Activated CD8-positive, alpha-beta memory T cell treated with anti-CD3 and anti-CD28 coated beads for 36 hours (primary cell): Measurements from ENCODE around the gene SLC24A3. TPM values are rescaled to one million over a fixed set of nuclear protein-coding genes. Genes with fewer than 3 reads are reported as not detected.

Experiments
- CTCF ChIA-PET: fragments of 350-600 bp; sonication (Branson Sonifier 250); formaldehyde crosslinking; loops from one replicate; lab custom pipeline; 2021; ENCODE audit warnings: antibody characterized with exemption; lab: Charles Lee
- POLR2A ChIA-PET: fragments of 350-600 bp; sonication (Branson Sonifier 250); formaldehyde crosslinking; loops from one replicate; lab custom pipeline; 2021; ENCODE audit warnings: antibody characterized with exemption; lab: Charles Lee
- total RNA-seq, 2 experiments: library from RNA; stranded (reverse); gene quantifications; one replicate each; pipeline ENCODE4 v1.2.3, GENCODE V29; 2021

SLC24A3 gene
- total RNA-seq, 2 experiments from 2014 or later = not detected

- ChIA-PET POLR2A (no interaction called here), CTCF (no interaction called here)
Measured at GRCh38 chr20:19232997-19233794, 20.8 kb downstream of the SLC24A3 start.

GRCh38 chr20:19236371-19237055 is 24.1 kb downstream of the SLC24A3 start:
- POLR2A ChIA-PET = no interaction called here
- CTCF ChIA-PET = no interaction called here

DNA sequence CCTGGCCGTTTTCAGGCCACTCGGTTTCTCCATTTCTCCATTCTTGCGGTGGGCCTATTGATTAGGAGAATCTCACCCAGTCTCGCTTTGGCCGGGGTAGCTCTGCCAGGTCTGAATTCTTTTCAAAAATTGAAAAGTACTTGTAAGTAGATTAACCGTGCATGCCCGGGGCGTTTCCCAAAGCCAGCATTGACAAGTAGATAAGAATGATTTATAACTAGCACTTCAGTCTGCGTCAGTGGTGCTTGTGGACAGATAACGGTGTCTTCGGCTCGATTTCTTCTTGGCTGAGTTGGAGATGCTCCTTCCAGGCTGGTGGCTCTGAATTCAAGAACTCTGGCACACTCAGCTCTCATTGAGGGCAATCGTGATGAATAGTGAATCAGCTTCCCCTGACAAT is 29.0 kb downstream of the SLC24A3 start:
- CTCF ChIA-PET = no interaction called here
- POLR2A ChIA-PET = no interaction called here

- ChIA-PET CTCF (no interaction called here), POLR2A (no interaction called here)
Measured at GRCh38 chr20:19244291-19244690, 31.8 kb downstream of the SLC24A3 start.

- ChIA-PET CTCF (no interaction called here), POLR2A (no interaction called here)
Measured at GRCh38 chr20:19249106-19249879, 36.9 kb downstream of the SLC24A3 start.

DNA sequence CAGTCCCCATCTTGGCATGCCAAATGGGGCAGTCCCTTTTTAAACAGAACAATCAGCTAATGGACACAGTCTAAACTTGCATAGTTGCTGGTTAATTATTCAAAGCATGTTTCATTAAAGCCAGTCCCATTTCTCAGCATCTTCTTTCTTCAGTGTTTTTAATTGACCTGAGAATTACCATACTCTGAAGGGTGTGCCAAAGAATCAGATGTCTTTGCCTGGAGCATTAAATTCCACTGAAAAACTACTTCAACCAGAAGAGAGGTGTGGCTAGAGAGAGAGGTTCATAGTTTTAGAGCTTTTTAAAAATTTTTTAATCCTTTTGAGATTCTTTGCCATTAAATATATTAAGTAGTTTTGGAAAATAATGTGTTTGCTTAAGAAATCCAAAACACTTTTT is 37.9 kb downstream of the SLC24A3 start:
- POLR2A ChIA-PET = no interaction called here
- CTCF ChIA-PET = no interaction called here

GRCh38 chr20:19251506-19251905 is 39.1 kb downstream of the SLC24A3 start:
- POLR2A ChIA-PET = no interaction called here
- CTCF ChIA-PET = no interaction called here

GRCh38 chr20:19251958-19252357 is 39.5 kb downstream of the SLC24A3 start:
- ChIA-PET CTCF (interaction anchor here (0.7 kb wide), 1 partner anchor 233 kb away, joined by 3 read pairs; no protein-coding TSS in a partner anchor), POLR2A (no interaction called here)

DNA sequence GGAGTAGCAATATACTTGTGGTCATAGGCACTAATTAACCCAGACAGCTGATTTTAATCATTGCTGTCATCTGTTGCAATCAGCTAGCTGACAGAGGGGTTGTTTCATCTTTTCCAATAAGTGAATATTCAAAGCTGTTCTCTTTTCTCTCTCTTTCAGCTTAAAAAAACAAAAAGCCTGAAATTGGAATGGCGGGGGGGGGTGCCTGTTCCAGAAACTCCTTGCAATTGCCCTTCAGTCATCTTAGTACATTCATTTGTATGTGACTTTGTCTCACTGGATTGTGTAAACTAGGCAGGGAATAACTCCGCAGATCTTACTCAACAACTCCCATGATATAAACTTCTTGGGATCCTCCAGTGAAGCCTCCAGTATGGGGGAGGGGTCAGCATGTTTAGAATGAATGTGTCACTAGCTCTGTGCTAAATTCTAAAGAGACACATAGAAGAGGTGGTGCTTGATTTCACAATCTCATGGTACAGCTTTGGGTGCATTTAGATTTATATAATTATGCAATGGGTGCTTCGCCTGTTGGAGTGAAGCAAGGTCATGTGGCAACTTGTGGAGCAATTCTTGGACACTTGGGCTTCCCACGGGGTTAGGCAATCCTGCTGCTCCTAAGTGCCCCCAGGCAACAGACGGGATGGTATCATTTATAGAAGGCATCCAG is 40.1 kb downstream of the SLC24A3 start:
- POLR2A ChIA-PET = no interaction called here
- CTCF ChIA-PET = interaction anchor here (0.7 kb wide), 1 partner anchor 234 kb away, joined by 3 read pairs; no protein-coding TSS in a partner anchor

DNA sequence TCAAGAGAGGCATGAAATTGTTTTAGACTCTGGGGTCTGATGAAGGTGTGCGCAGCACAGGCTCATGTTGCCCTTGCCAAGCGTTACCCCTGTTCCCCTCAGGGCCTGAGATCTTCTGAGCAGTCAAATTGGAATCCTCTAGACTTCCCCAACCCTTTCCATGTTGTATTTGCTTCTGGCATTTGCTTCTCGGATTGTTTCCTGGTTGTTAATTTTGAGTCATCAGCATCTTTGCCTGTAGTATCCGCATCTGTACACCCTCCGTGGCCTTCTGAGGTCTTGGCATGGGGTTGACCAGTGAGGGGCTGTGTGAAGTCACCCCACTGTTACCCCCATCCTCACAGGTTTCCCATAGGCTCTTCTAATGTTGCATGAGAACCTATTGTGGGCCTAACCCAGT is 40.9 kb downstream of the SLC24A3 start:
- POLR2A ChIA-PET = no interaction called here
- CTCF ChIA-PET = no interaction called here

GRCh38 chr20:19253916-19254820 is 41.7 kb downstream of the SLC24A3 start:
- POLR2A ChIA-PET = no interaction called here
- CTCF ChIA-PET = no interaction called here

DNA sequence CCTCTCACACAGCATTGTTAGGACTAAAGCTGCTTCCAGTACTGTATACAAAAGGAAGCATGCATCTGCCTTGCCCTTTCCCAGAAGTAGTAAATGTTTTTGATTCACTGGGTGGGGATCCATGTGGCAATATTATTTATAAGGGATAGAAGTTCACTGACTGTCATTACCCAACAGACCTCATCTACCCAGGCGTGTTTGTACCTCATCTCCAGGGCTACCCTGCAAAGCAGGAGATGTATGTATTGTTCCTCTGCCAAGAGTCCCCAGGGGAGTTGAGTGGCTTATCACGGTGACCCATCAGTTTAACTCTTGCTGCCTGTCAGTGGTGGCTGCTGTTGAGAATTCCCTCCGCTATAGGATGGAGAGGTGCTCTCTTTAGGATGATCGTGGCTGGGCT is 42.5 kb downstream of the SLC24A3 start:
- CTCF ChIA-PET = no interaction called here
- POLR2A ChIA-PET = no interaction called here

- POLR2A ChIA-PET = no interaction called here
- CTCF ChIA-PET = no interaction called here
Measured at GRCh38 chr20:19256085-19256484, 43.6 kb downstream of the SLC24A3 start.

DNA sequence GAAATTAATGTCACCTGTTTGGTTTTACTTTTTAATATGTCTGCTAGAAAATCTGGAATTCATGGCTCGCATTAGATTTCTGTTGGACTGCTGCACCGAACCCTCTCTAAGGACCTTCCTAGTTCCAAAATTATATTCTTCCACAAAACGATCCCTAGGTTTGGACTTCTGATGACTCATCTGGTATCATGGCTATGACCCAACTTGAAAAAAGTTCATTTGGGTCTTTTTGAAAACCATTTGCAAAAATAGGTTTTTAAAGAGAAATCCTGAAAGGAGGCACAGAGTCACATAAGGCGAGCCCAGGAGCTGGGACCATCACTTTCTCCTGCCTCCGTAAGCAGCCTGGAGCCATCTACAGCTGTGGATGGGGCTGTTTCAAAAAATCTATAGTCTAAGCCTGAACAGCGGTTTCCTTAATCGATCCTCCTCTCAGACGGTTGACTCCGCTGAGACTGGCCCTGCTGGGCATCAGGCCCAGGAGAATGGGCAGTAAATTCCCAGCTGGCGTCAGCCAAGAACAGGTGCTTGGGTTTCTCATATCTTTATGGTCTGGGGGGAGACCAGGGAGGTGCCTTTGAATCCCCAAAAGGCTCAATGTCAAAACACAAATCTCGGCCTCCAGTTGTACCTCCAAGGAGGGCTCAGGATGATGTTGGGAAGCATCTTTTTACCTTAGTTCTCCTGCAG is 44.6 kb downstream of the SLC24A3 start:
- POLR2A ChIA-PET = no interaction called here
- CTCF ChIA-PET = no interaction called here

GRCh38 chr20:19257865-19258264 is 45.4 kb downstream of the SLC24A3 start:
- CTCF ChIA-PET = no interaction called here

GRCh38 chr20:19259141-19259591 is 46.7 kb downstream of the SLC24A3 start:
- POLR2A ChIA-PET = no interaction called here
- CTCF ChIA-PET = no interaction called here

More at GRCh38 chr20:19257865-19258264, 45.4 kb downstream of the SLC24A3 start:
- POLR2A ChIA-PET = no interaction called here

- CTCF ChIA-PET = no interaction called here
Measured at GRCh38 chr20:19260412-19261090, 48.1 kb downstream of the SLC24A3 start.

More at GRCh38 chr20:19260412-19261090, 48.1 kb downstream of the SLC24A3 start:
- POLR2A ChIA-PET = no interaction called here
